Tibial nerve (tissue), 4 donors: ENCODE data around the gene ZNF92. TPM values are rescaled to one million over a fixed set of nuclear protein-coding genes. Genes with fewer than 3 reads are reported as not detected.

ENCODE experiments used
- DNase-seq, 2 donors: peaks; one replicate each; pipeline ENCODE4 v3.0.0-alpha.2; 2019; ENCODE audit warnings: low spot score in 2 of 2
- H3K27ac ChIP-seq, 4 donors: fragments of 200-600 bp; sonication (generic) in 3 of 4; one replicate each; pipeline ENCODE4 v1.5.1; 2017 to 2019; ENCODE audit warnings: mild to moderate bottlenecking in 1 of 4
- H3K27me3 ChIP-seq, 2 donors: fragments of 200-600 bp; sonication (generic) in 1 of 2; one replicate each; pipeline versions ENCODE4 v1.5.1 to v1.6.0; 2017 to 2019
- H3K36me3 ChIP-seq, 3 donors: fragments of 200-600 bp; sonication (generic); one replicate each; pipeline ENCODE4 v1.5.1; 2018 to 2019
- H3K4me1 ChIP-seq, 4 donors: fragments of 200-600 bp; sonication (generic) in 3 of 4; one replicate each; pipeline ENCODE4 v1.5.1; 2017 to 2019
- H3K4me3 ChIP-seq, 4 donors: fragments of 200-600 bp; sonication (generic) in 3 of 4; one replicate each; pipeline ENCODE4 v1.5.1; 2017 to 2019; ENCODE audit warnings: mild to moderate bottlenecking in 1 of 4, moderate library complexity in 1 of 4
- H3K9me3 ChIP-seq, 4 donors: fragments of 200-600 bp; sonication (generic) in 3 of 4; one replicate each; pipeline ENCODE4 v1.5.1; 2017 to 2019
- CTCF ChIP-seq, 5 experiments: fragments of 200-600 bp in 3 of 5; fragments of 450-650 bp in 2 of 5; sonication (generic) in 3 of 5; IDR thresholded peaks; one replicate each; pipeline ENCODE4 v1.5.1; 2016 to 2019; ENCODE audit warnings: antibody characterized with exemption in 5 of 5, mild to moderate bottlenecking in 3 of 5, moderate library complexity in 2 of 5
- EP300 ChIP-seq, 2 donors: sonication (generic); formaldehyde crosslinking; IDR thresholded peaks; one replicate each; pipeline ENCODE4 v1.6.1; 2017; ENCODE audit warnings: antibody characterized with exemption in 2 of 2, mild to moderate bottlenecking in 1 of 2
- POLR2A ChIP-seq, 2 donors: fragments of 450-650 bp; IDR thresholded peaks; one replicate each; pipeline ENCODE4 v1.6.1; 2017; ENCODE audit warnings: antibody characterized with exemption in 2 of 2, mild to moderate bottlenecking in 2 of 2, moderate library complexity in 2 of 2
- WGBS, 2 donors: methylation state at CpG; one replicate each; pipeline ENCODE4 v1.1.5; 2018; 5-methylcytosine and 5-hydroxymethylcytosine counted together
- total RNA-seq, 4 donors: library from RNA; depleted of rRNA; stranded (reverse); fragments of >200 nt; gene quantifications; one replicate each; pipeline ENCODE4 v1.1.0, GENCODE V29; 2016

Gene ZNF92
- total RNA-seq, 4 donors from 2014 or later, result 3.9 to 7.9 (median 5.1) TPM

- no peak for DNase-seq
- no peak overlapping the region for H3K27ac ChIP-seq
- H3K27me3 ChIP-seq, result no peaks in the 10 kb centered on the region
- peaks cover 0 to 12% (median 0%) of the 10 kb centered on the region in 4 donors for H3K4me1 ChIP-seq
- peaks cover 0 to 11% (median 0%) of the 10 kb centered on the region in 4 donors for H3K9me3 ChIP-seq
- no peak for TF ChIP-seq CTCF (IDR thresholded peaks at IDR 0.05)
- TF ChIP-seq POLR2A (IDR thresholded peaks at IDR 0.05), result no peak
- TF ChIP-seq EP300 (IDR thresholded peaks at IDR 0.05), result no peak
- H3K4me3 ChIP-seq, result no peak overlapping the region
- no peaks in the 10 kb centered on the region for H3K36me3 ChIP-seq
These were observed 75.3 kb downstream of the ZNF92 start for GRCh38 chr7:65448816-65449504.

- H3K9me3 ChIP-seq, result peaks cover 0 to 11% (median 0%) of the 10 kb centered on the region in 4 donors
- no peak overlapping the region for H3K4me3 ChIP-seq
- no peaks in the 10 kb centered on the region for H3K36me3 ChIP-seq
- peaks cover 0 to 12% (median 0%) of the 10 kb centered on the region in 4 donors for H3K4me1 ChIP-seq
- WGBS, 2 donors, result 7 to 13% methylated on average over 2 of the region's 2 CpGs
- no peak for DNase-seq
- H3K27me3 ChIP-seq, result no peaks in the 10 kb centered on the region
- TF ChIP-seq EP300 (IDR thresholded peaks at IDR 0.05), result no peak
- TF ChIP-seq POLR2A (IDR thresholded peaks at IDR 0.05), result no peak
- no peak for TF ChIP-seq CTCF (IDR thresholded peaks at IDR 0.05)
- no peak overlapping the region for H3K27ac ChIP-seq
These were observed 75.8 kb downstream of the ZNF92 start for GRCh38 chr7:65449505-65449852.
